Right atrium auricular region (tissue), 2 donors: Measurements from ENCODE around the gene PITX2. TPM values are rescaled to one million over a fixed set of nuclear protein-coding genes. Genes with fewer than 3 reads are reported as not detected.
A peak's percentile ranks its signal among the peaks of the same experiment; 100 is the strongest.

Experiments
- DNase-seq: peaks from one replicate; pipeline ENCODE4 v3.0.0-alpha.2; 2019; ENCODE audit warnings: low spot score
- H3K27ac ChIP-seq, 2 donors: fragments of 200-600 bp; sonication (generic); 1 replicate in 1 of 2; 2 replicates in 1 of 2; pipeline ENCODE4 v1.5.1; 2016 to 2019
- H3K27me3 ChIP-seq, 2 donors: fragments of 200-600 bp; sonication (generic); one replicate each; pipeline versions ENCODE4 v1.5.1 to v1.6.0; 2017 to 2019
- H3K36me3 ChIP-seq: fragments of 200-600 bp; sonication (generic); one replicate; pipeline ENCODE4 v1.5.1; 2016
- H3K4me1 ChIP-seq, 2 donors: fragments of 200-600 bp; sonication (generic); one replicate each; pipeline versions ENCODE4 v1.5.1 to v1.6.0; 2017 to 2019
- H3K4me3 ChIP-seq, 2 donors: fragments of 200-600 bp; sonication (generic); 1 replicate in 1 of 2; 2 replicates in 1 of 2; pipeline ENCODE4 v1.5.1; 2017 to 2019; ENCODE audit warnings: mild to moderate bottlenecking in 1 of 2, moderate library complexity in 1 of 2
- H3K9me3 ChIP-seq, 2 donors: fragments of 200-600 bp; sonication (generic); one replicate each; pipeline ENCODE4 v1.5.1; 2019
- total RNA-seq, 2 donors: library from RNA; depleted of rRNA; stranded (reverse); fragments of >200 nt; gene quantifications; one replicate each; pipeline ENCODE4 v1.1.0, GENCODE V29; 2016
- TF ChIP-seq, protein P1 (sequence below), 2 donors: fragments of 200-600 bp; sonication (generic); IDR thresholded peaks; one replicate each; pipeline ENCODE4 v1.5.1; 2019; ENCODE audit warnings: antibody characterized with exemption in 2 of 2

The PITX2 gene
- total RNA-seq, 2 donors from 2014 or later: 0.24 to 25.4 TPM

- H3K4me3 ChIP-seq: no peak overlapping the region
- no peak overlapping the region for H3K27ac ChIP-seq
- peaks cover 12 to 15% of the 10 kb centered on the region in 2 donors for H3K27me3 ChIP-seq
- no peaks in the 10 kb centered on the region for H3K36me3 ChIP-seq
- no peak for DNase-seq
- TF ChIP-seq, protein P1, sequence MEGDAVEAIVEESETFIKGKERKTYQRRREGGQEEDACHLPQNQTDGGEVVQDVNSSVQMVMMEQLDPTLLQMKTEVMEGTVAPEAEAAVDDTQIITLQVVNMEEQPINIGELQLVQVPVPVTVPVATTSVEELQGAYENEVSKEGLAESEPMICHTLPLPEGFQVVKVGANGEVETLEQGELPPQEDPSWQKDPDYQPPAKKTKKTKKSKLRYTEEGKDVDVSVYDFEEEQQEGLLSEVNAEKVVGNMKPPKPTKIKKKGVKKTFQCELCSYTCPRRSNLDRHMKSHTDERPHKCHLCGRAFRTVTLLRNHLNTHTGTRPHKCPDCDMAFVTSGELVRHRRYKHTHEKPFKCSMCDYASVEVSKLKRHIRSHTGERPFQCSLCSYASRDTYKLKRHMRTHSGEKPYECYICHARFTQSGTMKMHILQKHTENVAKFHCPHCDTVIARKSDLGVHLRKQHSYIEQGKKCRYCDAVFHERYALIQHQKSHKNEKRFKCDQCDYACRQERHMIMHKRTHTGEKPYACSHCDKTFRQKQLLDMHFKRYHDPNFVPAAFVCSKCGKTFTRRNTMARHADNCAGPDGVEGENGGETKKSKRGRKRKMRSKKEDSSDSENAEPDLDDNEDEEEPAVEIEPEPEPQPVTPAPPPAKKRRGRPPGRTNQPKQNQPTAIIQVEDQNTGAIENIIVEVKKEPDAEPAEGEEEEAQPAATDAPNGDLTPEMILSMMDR (IDR thresholded peaks at IDR 0.05): no peak
- peaks cover 0 to 24% of the 10 kb centered on the region in 2 donors for H3K4me1 ChIP-seq
- H3K9me3 ChIP-seq: no peaks in the 10 kb centered on the region
These were observed 981 bp upstream of the PITX2 start for GRCh38 chr4:110623718-110624397.

- Histone ChIP-seq H3K27me3 (peaks cover 0 to 14% of the 10 kb centered on the region in 2 donors), H3K4me3 (peak overlapping the region; percentile 50 to 62), H3K36me3 (no peaks in the 10 kb centered on the region), H3K27ac (peak overlapping the region; percentile 84 to 92), H3K9me3 (no peaks in the 10 kb centered on the region), H3K4me1 (peaks cover 0 to 34% of the 10 kb centered on the region in 2 donors)
- no peak for DNase-seq
- TF ChIP-seq, protein P1 (IDR thresholded peaks at IDR 0.05): no peak
These were observed 782 bp downstream of the PITX2 start for GRCh38 chr4:110621839-110622751.

DNA sequence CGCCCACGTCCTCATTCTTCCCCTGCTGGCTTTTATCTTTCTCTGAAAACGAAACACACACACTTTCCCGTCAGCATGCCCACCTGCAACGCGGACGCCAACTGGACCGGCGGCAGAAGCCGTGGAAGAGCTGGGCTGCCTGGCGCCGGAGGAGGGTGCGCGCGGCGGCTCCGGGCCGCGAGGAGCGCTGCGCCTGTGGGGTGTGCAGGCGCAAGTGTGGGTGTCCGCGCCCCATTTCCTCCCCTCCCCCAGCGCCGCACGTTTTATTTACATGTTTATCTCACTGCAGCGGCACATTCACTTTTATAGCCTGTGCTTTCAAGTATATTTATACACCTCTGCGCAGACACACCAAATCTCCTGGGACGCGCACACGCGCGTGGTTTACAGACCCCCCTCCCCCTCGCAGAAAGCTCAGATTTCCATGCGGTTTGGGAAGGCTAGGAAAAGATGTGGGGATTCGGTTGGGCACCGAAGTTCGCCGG is 1.5 kb downstream of the PITX2 start:
- TF ChIP-seq, protein P1 (IDR thresholded peaks at IDR 0.05): no peak

DNA sequence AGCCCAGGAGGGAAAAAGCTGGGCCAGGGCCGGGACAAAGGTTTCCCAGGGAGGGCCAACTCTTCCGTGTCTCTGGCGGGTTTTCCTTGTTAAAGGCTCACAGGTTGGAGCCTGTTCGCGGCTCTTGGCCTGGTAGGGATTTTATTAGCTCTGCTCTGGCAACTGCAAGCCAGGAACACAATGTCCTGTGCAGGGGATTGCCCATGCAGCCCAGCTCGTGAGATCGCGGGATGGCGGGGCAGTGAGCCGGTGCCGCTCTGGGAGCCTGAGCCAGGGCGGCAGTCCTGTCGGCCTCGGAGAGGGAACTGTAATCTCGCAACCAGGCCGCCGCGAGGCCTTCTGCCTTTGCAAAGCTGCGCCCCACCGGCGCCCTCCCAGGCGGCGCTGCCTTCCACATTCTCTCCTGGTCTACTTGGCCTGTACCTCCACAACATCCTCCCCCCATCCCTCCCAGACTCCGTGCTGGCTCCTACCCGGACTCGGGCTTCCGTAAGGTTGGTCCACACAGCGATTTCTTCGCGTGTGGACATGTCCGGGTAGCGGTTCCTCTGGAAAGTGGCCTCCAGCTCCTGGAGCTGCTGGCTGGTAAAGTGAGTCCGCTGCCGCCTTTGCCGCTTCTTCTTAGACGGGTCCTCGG is 2.1 kb downstream of the PITX2 start:
- H3K27me3 ChIP-seq: peaks cover 0 to 14% of the 10 kb centered on the region in 2 donors
- TF ChIP-seq, protein P1 (IDR thresholded peaks at IDR 0.05): no peak
- H3K9me3 ChIP-seq: no peaks in the 10 kb centered on the region
- peaks cover 0 to 34% of the 10 kb centered on the region in 2 donors for H3K4me1 ChIP-seq
- no peak for DNase-seq
- peak overlapping the region; percentile 84 to 92 for H3K27ac ChIP-seq
- peak overlapping the region; percentile 50 to 62 for H3K4me3 ChIP-seq
- no peaks in the 10 kb centered on the region for H3K36me3 ChIP-seq

More for the DNA sequence above, 1.5 kb downstream of the PITX2 start:
- H3K4me3 ChIP-seq: peak overlapping the region; percentile 50 to 62
- H3K9me3 ChIP-seq: no peaks in the 10 kb centered on the region
- peaks cover 0 to 34% of the 10 kb centered on the region in 2 donors for H3K4me1 ChIP-seq
- peaks cover 0 to 14% of the 10 kb centered on the region in 2 donors for H3K27me3 ChIP-seq
- no peaks in the 10 kb centered on the region for H3K36me3 ChIP-seq
- no peak for DNase-seq
- peak overlapping the region; percentile 84 to 92 for H3K27ac ChIP-seq

- H3K27me3 ChIP-seq: peaks cover 0 to 14% of the 10 kb centered on the region in 2 donors
These were observed 2.6 kb downstream of the PITX2 start for GRCh38 chr4:110620322-110620690.

More at GRCh38 chr4:110620322-110620690, 2.6 kb downstream of the PITX2 start:
- Histone ChIP-seq H3K36me3 (no peaks in the 10 kb centered on the region), H3K9me3 (no peaks in the 10 kb centered on the region), H3K4me3 (peak overlapping the region; percentile 50 to 62), H3K27ac (peak overlapping the region; percentile 84 to 92), H3K4me1 (peaks cover 0 to 34% of the 10 kb centered on the region in 2 donors)
- TF ChIP-seq, protein P1 (IDR thresholded peaks at IDR 0.05): no peak
- no peak for DNase-seq
